GM18508 (cell line): ENCODE data around the gene FGFR3.

Source experiments
- ATAC-seq: cut with Tn5 transposase; IDR thresholded peaks from one replicate; pipeline ENCODE4 v1.9.1; 2021; ENCODE audit warnings: moderate number of reproducible peaks; ENCODE audit not compliant: insufficient read depth, unreplicated experiment

FGFR3 gene

DNA sequence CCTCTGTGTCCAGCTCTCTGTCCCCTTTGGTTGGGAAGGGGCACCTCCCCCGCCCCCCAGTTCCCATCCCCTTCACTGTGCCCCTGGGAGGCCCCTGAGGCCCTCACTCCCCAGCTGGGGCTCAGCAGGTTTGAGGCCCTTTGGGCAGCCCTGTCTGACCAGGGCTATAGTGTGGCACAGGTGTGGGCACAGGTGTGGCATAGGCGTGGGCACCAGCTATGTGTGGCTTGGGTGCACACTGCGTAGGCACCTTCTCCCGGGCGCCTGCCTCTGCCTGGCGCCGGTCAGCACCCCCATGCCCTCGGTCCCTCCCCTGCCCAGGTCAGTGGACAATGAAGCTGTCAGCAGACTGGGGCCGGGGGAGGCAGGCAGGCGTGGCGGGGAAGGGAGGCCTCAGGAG is 7.5 kb upstream of the FGFR3 start:
- ATAC-seq, result no peak

DNA sequence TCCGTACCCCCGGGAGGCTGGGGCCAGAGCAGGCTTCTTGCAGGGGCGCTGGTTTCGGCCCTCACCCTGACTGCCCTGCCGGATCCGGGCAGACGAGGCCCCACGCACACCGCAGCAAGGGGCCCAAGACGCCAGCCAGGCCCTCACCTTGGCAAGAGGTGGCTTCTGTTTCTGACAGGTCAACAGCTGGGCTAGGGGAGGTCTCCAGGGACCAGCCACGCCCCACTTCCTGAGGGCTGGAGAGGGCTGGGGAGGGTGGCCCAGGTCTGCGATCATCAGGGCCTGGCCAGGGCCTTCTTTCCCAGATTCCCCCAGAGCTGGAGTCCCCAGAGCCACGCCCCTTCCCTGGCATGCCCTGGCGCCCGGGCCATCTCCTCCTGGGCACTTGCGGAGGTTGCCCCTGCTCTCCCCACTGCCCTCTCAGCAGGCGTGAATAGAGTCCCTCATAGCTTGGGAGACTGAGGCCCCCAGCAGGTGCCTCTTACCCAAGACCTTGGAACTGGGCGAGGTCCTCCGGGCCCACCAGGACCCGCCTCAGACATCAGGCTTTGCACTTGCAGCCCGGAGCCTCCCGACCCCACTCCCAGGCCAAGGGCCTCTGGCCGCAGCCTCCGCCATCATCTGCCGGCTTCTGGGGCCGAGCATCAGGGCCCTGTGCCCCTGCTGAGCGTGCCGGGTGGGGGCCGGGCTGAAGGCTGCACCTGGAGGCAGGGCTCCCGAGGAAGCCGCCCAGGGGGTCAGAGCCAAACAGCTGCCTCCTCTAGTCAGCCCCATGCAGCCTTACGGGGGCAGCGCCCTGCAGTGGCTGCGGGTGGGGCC is 6.3 kb upstream of the FGFR3 start:
- ATAC-seq, result no peak

DNA sequence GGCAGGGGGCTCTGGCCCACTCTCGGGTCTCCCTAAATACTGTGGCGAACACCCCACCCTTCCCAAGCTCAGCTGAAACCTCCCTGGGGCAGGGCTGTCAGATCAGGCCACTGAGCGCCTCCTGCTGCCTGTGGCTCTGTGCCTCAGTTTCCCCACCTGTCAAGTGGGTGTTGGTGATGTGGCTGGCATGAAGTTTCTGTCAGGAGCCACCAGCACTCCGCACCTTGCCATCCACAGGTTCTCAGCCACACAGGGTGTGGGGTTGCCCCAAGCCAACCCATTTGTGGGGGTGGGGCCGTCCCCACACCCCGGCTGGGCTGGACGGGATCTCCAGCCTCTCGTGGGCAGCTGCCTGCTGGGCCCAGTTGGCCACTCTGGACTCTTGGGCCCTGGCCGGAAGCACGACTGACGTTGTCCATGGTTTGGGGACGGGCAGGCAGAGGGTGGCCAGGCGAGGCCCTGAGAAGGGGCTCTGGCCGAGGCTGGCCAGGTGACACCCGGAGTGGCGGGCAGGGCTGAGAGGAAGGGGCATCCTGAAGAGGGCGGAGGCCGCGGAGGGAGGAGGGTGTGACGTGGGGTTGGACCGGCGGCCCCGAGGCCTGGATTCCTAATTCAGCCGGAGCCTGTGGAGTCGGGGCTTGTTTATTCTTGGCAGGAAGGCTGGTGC is 5.5 kb upstream of the FGFR3 start:
- ATAC-seq, result no peak

DNA sequence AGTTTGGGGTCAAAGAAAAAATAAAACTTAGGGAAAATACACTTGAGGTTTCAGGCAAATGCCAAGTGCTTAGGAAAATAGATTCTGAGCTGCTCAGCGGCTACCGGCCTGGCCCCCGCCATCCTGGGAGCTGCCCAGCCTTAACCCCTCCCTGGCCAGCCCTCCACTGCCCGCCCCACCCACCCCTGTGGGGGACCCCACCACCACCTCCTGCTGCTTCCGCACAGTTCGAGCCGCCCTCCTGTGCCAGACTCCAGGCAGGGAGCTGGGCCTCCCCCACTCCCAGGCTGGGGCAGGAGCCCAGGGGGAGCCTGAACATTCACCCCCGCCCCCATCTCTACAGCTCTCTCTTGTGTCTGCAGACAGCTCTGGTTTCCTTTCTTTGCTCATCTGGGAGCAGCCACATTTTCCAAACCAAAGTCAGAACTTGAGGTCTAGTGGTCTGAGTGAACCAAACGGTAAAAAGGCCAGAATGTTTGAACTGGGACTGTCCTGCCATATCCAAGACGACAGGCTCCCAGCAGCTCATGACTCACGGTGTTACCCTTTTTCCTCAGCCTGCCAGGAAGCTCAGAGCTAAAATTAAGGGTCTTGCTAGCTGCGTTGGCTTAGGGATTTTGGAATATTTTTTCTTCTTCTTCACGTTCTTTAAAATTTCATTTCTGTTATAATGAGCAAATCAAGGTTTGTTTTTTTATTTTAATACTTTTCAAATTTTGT is 4.7 kb upstream of the FGFR3 start:
- ATAC-seq, result no peak

DNA sequence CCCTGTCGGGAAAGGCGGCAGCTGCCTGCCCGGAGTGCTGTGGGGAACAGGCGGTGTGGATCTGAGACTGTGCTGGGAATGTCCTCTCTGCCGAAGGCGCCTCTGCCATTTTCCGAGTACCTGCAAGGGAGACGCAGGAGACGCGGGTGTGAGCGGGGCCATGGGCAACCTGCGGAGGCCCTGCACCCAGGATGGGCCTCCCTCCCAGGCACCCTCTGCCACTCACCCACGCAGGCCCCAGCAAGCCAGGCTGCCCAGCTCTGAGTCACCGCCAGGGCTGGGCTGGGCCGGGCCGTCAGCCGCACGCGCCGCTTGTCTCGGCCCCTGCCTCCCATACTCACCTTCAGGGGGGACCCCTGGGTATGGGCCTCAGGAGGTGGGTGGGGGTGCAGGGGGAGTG is 3.5 kb upstream of the FGFR3 start:
- ATAC-seq, result no peak

DNA sequence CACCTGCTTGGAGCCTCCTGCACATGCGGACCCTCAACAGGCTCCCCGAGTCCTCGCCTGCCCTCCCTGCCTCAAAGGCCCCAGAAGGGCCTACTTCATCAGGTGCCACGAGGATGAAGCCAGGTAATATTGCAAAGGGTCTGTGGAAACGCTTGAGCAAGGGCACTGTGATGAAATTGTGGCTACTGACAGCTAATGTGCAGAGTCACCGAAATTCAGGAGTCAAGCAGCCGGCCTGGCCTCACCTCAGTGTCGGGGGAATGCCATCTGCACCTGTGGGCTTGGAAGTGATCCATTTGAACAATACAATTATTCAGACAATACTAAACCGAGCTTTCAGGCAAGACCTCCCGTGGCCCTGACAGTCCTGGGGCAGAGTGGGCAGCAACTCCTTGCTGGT is 3.1 kb upstream of the FGFR3 start:
- ATAC-seq, result no peak

DNA sequence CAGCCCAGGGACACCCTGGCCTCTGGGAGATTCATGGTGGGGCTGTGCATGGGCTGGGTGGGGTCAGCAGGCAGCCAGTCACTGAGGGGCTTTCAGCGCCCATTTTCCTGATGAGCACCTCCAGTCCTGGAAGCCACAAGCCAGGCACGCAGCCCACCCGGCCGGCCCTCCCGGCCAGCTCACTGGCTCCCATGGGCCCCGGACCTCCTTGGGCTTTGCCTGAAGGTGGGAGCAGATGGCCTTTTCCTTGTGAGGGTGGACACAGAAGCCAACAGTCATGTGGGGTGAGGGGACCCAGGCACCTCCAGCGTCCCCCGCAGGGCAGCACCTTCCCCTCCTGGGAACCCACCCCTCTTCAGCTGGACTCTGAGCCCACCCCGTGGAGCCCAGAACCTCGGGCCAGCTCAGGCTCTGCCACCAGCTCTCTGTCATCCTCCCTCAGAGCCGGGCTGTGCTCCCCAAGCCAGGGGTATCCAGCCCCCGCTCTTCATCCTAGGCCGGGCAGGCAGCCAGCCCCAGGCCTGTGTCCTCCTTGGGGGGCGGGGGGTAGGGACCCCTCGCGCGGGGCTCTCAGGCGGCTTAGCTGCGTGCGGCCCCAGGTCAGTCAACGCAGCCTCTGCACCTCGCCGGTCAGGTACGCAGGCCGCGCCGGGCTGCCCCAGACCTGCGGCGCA is 798 bp upstream of the FGFR3 start:
- no peak for ATAC-seq

DNA sequence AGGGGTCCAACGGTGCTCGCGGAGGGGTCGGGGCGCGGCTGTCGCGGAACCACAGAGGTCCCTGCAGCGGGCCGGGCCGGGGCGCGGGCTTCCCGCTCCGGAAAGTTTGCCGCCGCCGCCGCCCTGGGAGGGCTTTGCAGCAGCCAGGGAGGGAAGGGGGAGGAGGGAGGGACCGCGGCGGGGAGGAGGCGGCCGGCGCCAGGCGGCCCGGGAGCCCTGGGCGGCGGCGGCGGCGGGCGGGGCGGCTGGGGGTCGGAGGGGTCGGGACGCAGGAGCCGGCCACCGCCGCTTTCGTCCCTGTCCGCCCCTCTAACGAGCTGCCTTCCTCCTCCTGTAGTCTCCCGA is 375 bp downstream of the FGFR3 start:
- ATAC-seq, result no peak

DNA sequence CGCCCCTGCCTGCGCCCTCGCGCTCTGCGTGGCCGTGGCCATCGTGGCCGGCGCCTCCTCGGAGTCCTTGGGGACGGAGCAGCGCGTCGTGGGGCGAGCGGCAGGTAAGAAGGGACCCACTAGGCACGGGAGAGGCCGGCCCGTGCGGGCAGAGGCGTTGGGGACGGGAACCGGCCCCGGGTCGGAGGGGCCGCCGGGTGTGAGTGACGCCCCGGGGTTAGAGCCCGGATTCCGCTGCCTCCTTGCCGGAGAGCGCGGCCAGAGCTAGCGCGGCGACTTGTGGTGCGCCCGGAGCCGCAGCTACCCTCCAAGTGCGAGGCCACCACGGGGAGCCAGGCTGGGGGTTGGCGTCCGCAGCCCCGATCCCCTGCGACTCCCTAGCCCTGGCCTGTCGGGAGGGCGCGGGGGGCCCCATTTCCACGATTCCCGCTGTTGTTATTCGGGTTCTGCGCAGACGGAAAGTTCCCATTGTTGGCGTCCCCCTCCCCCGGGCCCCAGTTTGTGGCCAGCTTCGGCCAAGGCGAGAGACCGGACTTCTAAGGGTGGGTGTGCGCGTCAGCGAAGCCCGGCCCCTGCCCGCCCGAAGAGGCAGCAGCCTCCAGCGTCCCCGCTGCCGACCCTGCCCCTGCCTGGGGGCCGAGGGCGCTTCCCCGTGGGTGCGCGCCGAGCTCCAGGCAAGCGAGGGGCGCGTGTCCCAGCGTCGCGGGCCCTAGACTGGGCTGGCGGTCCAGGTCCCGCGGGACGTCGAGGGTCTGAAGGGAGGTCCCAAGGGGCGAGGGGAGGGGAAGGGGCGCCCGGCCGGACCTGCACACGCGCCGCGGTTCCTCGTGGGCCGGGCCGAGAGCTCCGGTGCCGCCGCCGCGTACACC is 1.1 kb downstream of the FGFR3 start:
- no peak for ATAC-seq

DNA sequence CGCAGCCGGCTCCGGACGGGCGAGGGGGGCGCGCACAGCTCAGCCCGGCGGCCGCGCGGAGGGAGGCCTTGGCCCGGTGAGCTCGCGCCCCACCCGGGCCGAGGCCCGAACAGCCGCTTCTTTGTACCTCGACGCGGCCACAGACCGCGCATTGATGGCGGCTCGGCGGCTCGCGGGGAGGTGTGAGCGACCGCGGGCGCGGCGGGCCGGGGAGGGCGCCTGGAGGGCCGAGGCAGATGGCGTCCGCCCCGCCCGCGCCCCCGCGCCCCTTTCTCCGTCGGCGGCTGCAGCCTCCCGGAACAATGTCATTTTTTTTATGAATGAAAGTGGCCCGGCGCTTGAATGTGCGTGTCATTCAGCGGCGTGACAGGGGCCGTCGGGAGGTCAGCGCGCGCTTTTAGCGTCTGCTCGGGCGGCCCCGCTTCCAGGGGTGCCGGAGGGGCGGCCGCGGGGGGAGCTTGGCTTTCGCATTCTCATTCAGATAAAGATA is 1.8 kb downstream of the FGFR3 start:
- no peak for ATAC-seq

DNA sequence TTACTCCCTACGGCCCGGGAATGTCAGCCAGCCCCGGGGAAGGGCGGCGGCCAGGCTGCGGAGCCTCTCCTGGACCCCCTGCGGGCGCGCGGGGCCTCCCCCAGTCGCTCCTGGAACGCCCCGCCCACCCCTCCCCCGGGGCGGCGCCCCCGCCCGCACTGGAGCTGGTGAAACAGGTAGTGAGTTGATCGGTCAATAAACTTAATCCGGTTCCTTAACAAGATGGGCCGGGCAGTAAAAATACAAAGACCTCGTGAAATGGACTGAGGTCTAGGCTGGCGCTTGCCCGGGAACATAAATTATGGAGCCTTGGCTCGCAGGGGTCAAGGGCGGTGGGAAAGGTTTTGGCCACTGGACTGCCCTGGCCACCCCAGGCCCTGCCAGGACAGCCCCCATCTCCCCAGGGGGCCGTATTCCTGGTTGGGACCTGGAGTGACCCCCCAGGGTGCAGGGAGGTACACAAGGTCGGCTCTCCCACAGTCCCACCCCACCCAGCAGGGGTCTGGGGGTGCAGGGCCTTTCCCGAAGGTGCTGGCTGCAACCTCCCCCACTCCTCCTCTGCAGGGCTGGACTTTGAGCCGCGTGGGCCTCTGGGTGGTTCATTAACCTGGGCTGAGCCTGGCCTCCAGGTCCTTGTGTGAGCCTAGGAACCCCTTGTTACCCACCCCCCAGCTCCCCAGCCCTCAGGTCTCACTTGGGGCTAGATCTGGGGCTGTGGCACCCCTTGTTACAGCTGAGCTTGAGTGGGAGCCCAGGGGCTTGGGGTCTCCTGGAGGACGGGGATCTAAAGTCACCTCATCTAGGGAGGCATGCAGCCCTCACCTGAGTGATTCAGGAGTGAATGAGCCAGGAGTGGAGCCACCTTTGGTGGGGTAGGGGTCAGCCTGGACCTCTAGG is 2.5 kb downstream of the FGFR3 start:
- no peak for ATAC-seq

DNA sequence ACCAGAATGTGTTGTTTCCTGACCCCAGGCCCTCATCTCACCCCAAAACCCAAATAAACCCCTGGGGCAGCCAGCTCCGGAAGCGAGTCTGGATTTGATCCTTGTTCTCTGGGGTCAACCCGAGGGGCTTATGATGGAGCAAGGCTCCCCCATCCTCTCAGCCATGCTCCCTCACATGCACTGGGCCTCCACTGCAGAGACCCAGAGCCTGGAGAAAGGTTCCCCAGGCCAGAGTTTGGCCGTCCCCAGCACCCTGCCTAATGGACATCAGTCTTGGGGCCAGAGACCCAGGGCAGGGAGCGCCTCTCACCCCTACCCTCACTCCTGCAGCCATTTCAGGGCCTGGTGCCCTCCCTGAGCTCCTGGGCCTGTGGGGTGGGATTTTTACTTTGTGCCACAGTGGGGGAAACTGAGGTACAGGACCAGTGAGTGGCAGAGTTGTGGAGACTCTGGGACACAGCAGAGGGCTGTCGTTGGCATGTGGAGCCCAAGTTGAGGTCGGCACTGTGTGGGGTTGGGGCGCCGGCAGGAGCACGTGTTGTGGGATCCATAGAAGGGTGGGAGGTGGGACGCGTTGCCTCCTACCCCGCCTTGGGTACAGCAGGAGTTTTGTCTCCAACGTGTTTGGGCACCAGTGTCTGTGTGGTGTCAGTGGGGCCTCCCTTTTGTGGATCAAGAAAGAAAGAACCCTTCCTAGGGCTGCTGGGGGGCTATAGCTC is 3.6 kb downstream of the FGFR3 start:
- no peak for ATAC-seq

DNA sequence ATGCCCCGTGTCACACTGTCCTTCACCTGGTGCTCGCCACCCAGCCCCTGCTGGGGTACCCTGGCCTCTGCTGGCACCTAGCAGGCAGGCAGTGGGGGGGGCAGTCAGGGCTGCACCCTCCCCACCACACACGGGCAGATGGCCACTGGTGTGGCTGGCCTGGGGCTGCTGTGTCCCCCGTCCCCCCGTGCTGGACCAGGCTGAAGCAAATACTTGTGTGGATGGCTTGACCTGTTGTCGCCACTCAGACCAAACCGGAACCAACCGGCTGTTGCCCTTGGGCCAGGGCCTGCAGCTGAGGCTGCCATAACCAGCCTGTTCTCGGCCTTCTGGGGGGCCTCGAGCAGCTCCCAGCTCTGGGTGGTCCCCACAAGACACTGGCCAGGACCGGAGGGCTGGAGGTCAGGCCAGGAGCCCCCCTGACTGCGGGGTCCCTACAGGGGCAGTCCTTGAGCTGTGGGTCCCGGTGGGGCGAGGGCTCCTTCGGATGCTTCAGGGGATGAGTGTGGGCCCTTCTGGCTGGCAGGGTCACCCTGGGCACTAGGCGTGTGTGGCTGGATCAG is 4.3 kb downstream of the FGFR3 start:
- ATAC-seq, result no peak

DNA sequence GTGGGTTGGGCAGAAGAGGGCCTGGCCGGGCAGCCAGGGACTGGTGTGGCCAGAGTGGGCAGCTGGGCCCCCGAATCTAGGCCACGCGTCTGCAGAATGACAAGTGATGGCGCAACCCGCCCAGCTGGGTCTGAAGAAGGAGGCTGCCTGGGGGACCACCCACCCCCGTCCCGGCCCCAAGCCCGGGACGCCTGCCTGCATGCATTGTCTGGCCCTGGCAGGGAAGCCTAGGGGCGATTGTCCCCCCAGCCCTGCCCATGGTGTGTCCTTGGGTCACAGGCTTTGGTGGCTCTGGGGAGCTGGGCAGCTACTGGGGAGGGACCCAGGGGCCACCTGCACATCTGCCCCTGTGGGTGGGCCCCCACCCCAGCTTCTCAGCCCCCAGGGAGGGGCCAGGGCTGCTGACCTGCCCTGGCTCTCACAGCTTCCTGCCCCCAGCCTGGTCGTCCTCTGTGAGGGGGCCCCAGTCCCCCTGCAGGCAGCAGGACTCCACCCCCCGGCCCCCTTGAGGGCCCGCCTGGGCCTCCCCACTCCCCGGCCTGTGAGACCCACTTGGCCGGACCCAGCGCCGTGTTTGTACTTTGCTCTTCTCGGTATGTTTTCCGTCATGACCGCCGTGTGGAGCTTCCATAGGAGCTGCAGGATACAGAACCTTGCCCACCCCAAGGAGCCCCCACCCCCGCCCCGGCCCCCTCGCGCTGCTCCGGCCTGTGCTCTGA is 4.9 kb downstream of the FGFR3 start:
- ATAC-seq, result no peak

DNA sequence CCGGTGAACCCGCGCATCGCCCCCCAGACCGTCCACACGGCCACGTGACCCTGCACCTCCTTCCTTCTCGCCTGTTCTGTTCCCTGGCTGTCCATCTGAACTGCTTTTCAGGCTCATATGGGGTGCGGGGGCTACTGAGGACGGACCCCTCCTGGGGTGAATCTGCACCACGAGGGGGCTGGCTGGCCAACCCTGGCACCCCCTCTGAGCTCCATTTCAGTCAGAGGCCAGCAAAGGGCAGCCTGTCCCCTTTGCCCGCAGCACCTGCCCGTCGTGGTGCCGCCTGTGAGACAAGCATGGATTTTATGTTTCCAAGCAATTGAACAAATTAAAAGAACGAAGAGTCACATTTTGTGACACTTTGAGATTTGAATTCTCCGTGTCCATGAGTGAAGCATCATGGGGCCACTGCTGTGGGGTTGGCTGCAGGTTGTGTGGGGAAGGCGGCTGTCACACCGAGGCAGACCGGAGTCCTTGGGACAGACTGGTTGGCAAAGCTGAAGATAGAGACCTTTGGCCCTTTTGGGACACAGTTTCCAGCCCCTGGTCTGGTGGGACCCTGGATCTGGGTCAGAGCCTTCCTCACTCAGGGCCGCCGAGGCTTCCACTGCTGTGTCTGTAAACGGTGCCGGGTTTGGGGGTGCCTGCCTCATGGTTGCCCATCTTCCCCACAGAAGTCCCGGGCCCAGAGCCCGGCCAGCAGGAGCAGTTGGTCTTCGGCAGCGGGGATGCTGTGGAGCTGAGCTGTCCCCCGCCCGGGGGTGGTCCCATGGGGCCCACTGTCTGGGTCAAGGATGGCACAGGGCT is 5.7 kb downstream of the FGFR3 start:
- no peak for ATAC-seq
